GM21360 (cell line): ENCODE data around the gene OSBPL9.
A peak's percentile ranks its signal among the peaks of the same experiment; 100 is the strongest.
"Not testable (repeated sequence)": the region's sequence is repeated elsewhere in the genome, so short reads cannot be mapped to it uniquely, and the experiment has no call there.

ENCODE experiments used
- ATAC-seq: cut with Tn5 transposase; IDR thresholded peaks from one replicate; pipeline ENCODE4 v1.9.1; 2021; ENCODE audit warnings: mild to moderate bottlenecking, moderate library complexity; ENCODE audit not compliant: unreplicated experiment

Gene OSBPL9

DNA sequence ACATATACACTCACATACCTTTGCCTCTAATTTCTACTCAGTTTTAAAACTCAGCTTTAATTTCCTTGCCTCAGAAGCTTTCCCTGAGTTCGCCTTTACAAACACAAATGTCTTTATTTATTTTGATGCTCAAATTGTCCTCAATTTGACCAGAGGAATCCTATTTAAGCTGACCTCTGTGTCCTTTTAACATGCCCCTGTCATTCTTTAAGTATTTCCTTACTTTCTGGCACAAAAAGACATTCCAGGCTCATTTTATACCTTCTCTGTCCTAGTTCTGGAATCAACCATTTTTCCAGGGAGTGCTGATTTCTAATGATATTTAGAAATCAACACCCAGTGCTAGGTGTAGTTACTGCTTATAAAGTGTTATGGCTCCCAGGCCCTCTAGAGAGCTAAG is 82.5 kb downstream of the OSBPL9 start:
- no peak for ATAC-seq

DNA sequence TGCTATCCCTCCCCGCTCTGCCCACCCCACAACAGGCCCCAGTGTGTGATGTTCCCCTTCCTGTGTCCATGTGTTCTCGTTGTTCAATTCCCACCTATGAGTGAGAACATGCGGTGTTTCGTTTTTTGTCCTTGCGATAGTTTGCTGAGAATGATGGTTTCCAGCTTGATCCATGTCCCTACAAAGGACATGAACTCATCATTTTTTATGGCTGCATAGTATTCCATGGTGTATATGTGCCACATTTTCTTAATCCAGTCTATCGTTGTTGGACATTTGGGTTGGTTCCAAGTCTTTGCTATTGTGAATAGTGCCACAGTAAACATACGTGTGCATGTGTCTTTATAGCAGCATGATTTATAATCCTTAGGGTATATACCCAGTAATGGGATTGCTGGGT is 84.9 kb downstream of the OSBPL9 start:
- ATAC-seq, result not testable (repeated sequence)

DNA sequence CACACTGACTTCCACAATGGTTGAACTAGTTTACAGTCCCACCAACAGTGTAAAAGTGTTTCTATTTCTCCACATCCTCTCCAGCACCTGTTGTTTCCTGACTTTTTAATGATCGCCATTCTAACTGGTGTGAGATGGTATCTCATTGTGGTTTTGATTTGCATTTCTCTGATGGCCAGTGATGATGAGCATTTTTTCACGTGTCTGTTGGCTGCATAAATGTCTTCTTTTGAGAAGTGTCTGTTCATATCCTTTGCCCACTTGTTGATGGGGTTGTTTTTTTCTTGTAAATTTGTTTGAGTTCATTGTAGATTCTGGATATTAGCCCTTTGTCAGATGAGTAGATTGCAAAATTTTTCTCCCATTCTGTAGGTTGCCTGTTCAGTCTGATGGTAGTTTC is 85.3 kb downstream of the OSBPL9 start:
- ATAC-seq, result not testable (repeated sequence)

GRCh38 chr1:51705035-51705434 is 88.1 kb downstream of the OSBPL9 start:
- ATAC-seq, result no peak

DNA sequence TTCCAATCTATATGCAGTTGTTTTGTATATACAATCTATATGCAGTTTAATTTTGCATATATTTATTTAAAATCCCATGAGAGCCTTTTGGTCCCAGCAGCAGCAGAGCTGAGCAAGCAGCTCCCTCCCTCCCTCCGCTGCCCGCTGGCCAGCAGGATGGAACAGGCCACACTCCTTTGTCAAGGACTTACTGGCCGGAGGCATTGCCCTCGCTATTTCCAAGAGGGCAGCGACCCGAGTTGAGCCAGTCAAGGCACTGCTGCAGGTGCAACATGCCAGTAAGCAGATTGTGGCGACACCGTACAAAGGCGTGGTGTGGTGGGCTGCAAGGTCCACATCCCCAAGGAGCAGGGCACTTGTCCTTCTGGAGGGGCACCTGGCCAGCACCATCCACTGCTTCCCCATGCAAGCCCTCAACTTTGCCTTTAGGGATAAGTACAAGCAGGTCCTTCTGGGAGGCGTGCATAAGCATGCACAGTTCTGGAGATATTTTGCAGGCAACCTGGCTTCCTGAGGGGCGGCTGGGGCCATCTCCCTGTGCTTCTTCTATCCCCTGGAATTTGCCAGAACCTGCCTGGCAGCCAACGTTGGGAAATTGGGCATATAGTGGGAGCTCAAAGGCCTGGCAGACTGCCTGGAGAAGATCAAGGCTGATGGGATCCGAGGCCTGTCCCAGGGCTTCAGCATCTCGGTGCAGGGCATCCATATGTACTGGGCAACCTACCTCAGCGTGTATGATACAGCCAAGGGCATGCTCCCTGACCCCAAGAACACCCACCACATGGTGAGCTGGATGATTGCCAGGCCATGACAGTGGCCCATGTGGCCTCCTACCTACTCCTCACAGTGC is 92.2 kb downstream of the OSBPL9 start:
- ATAC-seq, result no peak

DNA sequence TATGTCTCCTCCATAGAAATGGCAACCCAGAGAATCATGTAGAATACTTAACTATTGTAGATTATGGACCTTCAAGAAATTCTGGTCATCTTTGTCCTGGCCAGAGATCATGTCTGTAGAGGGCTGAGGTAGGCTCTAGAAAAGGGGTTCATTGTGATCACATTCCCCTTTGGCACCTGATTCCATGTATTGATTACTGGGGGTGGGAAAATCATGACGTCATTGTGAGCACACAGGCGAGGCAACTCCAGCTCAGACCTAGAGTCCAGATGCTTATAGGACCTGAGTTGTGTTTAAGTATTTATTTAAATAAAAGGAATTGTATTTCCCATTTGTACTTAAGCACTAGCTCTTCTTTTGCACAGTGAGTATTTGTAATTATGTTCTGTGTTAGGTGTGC is 93.1 kb downstream of the OSBPL9 start:
- ATAC-seq, result no peak

DNA sequence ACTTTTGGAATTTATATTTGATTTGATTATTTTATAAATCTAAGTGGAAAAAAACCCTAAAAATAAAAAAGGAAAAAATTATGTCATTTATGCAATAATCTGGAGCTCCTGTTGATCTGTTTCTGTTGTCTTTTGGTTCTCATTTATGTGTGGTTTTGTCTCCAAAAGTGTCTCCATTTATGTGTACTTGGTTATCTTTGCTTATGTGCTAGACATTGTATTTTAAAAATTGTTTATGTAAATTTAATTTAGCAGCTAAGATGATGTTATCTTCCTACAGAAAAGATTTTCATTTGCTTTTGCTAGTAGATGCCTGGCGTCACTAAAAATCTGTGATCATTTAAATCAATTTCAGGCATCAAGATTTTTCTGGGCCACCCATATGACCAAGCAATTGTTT is 95.7 kb downstream of the OSBPL9 start:
- ATAC-seq, result no peak

DNA sequence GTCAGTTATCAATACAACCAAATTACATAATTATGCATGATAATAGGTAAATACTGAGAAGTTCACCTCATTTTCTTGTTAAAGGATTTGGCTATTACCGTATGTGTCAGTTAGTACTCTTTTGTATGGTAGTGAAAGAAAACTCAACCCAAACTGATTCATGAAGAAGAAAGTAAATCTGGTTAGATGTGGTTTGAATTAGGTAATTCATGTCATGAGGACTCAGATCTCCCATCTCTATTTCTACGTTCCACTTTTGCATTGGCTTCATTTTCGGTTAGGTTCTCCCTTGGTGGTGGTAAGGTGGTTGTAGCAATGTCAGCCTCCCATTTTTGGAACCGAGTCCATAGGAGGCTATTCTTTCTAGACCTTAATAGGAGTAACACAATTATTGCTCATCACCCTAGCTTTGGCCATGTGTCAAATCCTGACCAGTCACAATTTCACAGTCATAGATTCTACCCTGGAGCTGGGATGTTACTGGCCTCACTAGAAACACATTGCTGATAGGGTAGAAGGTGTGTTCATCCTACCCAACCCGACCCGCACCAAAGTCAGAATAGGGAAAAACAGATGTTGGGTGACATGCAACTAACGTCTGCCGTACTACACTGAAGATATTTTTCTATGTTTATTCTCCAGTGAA is 97.6 kb downstream of the OSBPL9 start:
- ATAC-seq, result no peak

DNA sequence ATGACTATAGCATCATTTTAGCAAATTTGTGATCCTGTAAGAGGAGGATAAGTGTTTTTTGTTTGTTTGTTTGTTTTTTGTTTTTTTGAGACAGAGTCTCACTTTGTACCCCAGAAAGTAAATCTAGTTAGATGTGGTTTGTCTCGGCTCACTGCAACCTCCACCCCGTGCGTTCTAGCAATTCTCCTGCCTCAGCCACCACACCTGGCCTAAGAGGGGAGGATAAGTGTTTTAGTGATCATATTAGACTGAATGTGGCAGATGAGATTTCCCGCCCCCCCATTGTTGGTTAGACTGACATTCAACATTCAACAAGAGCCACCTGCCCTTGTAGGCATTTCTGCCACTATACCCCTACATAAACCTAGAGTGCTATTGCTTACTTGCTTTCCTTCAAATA is 98.5 kb downstream of the OSBPL9 start:
- no peak for ATAC-seq

DNA sequence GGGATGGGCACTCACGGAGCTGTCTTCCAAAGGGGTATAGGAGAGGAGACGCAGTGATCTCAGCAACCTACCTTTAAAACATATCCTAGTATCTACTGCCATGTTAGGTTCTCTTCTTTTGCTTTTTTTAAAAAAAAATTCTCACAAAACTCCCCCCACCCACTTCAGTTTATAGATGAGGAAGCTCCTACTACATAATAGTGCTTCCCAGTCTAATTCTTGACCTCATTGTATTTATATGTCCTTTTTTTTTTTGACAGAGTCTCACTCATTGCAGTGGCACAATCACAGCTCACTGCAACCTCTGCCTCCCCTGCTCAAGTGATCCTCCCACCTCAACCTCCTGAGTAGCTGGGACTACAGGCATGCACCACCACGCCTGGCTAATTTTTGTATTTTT is 99.9 kb downstream of the OSBPL9 start:
- no peak for ATAC-seq

DNA sequence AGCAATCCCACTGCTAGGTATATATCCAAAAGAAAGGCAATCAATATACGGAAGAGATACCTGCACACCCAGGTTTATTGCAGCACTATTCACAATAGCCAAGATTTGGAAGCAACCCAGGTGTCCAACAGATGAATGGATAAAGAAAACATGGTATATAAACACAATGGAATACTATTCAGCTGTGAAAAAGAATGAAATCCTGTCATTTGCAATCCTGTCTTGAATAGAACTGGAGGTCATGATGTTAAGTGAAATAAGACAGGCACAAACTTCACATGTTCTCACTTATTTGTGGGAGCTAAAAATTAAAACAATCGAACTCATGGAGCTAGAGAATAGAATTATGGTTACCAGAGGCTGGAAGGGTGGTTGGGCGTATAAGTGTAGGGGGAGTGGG is 101.0 kb downstream of the OSBPL9 start:
- ATAC-seq, result no peak

DNA sequence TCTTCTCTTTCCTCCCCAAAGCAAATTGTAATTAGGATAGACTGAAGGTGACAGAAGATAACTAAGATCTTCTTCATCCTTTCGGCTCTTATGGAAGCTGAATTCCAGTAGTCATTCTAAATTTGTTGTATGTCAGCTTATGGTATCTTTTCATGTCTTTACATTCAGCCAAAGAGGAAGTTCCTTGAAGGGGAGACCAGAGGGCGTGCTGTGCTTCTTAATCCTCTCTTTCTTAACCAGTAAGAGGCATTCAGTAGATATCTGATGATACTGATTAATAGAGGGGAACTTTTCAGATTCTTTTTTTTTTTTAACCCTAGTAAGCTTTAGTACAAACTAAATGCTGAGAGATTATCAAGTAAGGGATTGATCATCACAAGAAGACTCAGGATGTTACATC is 102.3 kb downstream of the OSBPL9 start:
- ATAC-seq, result no peak

GRCh38 chr1:51724797-51725196 is 107.9 kb downstream of the OSBPL9 start:
- ATAC-seq, result no peak

DNA sequence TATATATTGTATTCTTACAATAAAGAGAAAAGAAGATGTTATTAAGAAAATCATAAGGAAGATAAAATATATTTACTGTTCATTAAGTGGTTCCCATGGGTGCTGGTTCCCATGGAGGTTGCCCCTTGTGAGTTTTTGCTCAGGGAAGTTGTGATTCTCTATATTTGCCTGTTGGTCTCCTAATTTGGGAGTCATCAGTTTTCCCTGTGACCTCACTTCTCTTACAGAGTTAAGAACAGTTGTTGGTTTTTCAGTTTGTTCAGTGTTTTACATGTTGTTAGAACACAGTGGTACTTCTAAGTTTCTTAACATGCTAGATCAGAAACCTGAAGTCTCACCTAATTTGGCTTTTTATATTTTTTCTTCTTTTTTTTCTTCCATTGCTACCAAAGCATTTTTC is 109.2 kb downstream of the OSBPL9 start:
- ATAC-seq, result no peak

GRCh38 chr1:51726544-51727225 is 109.8 kb downstream of the OSBPL9 start:
- no peak for ATAC-seq

DNA sequence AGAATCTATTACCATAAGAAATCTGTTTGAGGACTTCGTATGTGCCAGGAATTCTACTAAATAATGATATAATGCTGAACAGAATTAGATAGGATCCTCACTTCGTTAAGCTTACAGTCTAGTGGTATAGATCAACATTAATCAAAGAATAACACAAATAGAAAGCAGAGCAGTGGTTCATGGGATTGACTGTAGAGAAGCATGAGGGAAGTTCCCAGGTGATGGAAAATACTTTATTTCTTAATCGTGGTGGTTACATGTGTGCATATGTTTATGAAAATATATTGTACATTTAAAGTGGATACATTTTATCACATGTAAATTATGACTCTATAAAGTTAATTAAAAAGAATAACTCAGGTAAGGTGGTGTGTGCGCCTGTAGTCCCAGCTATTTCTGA is 110.5 kb downstream of the OSBPL9 start:
- ATAC-seq, result no peak

DNA sequence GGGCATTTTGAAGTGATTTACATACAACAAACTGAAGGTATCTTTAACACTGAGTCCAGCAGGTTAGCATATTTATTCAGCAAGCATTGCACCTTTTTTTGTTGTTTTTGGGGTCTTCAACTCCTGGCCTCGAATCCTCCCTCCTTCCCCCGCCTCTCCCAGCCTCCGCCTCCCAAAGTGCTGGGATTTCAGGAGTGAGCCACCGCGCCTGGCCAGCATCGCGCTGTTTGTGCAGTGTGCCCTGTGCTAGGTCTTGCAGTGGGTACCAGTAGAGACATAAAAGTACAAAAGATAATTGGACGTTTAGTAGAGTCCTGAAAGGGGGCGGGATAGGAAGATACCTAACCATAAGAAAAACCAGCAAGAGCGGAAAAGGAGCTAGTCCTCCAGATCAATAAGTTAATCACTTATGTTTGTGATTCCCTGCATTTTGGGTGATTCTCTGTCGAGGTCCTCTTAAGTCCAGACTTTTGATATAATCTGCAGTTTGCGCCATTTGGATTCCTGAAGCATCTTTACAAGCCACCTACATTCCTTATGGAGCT is 111.8 kb downstream of the OSBPL9 start:
- ATAC-seq, result no peak

DNA sequence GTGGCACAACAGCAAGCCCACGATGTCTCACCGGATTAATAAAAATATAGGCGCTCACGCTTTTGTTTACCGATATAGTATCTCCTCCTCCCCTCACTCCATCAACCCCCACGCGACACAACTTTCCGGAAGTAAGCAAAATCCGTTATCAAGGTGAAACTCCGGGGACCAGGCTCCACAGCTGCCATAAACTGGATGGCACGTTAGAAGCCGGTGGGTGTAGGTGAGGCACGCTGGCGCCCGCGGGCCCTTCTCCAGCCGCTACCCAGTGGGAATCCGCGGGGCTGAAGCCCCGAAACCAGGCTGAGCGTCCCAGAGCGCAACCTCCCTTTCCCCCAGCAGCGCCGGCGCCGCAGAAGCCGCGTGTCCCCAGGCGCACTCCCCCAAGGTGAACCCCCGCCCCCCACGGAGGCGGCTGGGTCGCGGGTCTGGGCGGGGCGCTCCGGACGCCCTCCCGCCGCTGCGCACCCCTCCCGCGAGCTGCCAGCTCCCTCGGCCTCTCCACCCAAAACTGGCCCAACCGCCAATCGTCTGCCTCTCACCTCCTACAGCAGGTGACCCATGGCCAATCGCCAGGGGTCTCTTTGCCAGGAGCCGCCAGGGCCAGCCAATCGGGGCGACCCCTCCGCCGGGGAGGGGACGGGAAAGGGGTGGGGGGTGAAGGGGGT is 112.4 kb downstream of the OSBPL9 start:
- ATAC-seq, result peak; percentile 89

DNA sequence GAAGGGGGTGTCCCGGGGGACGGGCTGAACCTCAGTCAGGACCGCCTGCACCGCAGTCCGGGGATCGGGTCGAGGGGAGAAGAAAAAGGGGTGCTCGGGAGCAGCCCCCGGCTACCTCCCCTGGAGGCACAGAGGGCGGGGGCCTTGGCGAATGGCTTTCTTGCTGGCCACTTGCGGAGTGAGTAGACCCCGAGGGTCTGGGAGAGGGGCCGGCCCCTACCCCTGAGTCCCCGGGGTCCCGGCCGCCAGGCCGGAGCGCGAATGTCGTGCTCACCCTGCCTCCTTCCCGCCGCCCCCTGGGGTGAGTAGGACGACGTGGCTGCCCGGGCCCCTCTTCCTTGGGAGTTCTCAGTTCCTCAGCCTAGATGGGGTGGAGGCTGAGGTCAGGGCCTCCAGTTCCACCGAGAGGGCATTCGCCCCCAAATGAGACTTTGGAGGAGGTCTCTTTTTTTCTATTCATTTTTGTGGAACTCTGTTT is 113.0 kb downstream of the OSBPL9 start:
- ATAC-seq, result peak; percentile 17

DNA sequence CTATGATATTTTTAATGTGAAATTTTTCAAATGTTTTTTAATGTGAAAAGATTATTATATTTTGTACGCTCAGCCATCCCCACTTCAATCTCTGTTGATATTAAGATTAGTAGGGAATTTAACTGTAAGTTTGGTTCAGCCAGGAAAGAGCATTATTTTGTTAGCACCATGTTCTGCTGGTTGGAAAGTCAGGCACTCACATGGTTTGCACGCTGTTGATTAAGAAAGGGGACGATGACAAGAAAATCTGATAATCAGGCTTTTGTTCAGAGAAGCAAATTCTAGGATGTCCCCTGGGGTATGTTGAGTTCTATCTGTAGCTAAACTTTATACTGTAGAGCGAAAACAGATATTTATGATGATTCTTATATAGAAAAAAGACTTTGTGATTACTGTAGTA is 115.1 kb downstream of the OSBPL9 start:
- ATAC-seq, result no peak
